HG02759 (cell line): ENCODE data around the gene ABHD16B.
A peak's percentile ranks its signal among the peaks of the same experiment; 100 is the strongest.
"Not testable (repeated sequence)": the region's sequence is repeated elsewhere in the genome, so short reads cannot be mapped to it uniquely, and the experiment has no call there.

Experiments used
- ATAC-seq: cut with Tn5 transposase; IDR thresholded peaks from one replicate; pipeline ENCODE4 v1.9.1; 2021; ENCODE audit warnings: mild to moderate bottlenecking, moderate library complexity; ENCODE audit not compliant: unreplicated experiment

ABHD16B gene

GRCh38 chr20:63854069-63854765 lies 7.1 kb upstream of the ABHD16B start:
- ATAC-seq = no peak

- no peak for ATAC-seq
Measured at GRCh38 chr20:63854766-63855362, 6.4 kb upstream of the ABHD16B start.

- no peak for ATAC-seq
Measured at GRCh38 chr20:63855363-63856097, 5.8 kb upstream of the ABHD16B start.

- no peak for ATAC-seq
Measured at GRCh38 chr20:63856098-63856511, 5.2 kb upstream of the ABHD16B start.

- ATAC-seq = no peak
Measured at GRCh38 chr20:63857764-63858392, 3.4 kb upstream of the ABHD16B start.

GRCh38 chr20:63858393-63859165 lies 2.7 kb upstream of the ABHD16B start:
- no peak for ATAC-seq

DNA sequence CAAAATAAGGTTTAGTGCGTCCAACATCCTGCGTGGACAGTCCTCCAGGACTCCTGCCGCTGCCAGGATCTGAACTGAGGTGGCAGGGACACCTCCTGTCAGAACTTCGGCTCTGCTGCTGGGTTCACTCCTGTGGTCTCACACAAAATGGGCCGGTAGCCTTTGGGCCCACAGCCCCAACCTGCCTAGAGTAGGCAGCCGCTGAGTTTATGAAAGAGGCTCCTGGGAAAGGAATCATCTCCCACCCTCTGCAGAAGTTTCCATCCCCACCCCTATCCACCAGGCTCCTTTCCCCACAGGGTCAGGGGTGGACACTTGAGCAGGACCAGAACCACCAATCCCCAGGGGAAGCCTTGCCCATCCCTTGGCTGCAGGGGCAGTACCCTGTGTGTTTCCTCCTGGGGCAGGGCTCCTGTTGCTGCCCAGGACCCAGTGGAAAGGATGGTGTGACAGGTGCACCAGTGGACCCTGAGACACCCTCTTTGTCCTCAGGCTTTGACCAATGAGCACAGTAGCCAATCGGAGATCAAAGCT lies 2.1 kb upstream of the ABHD16B start:
- no peak for ATAC-seq

DNA sequence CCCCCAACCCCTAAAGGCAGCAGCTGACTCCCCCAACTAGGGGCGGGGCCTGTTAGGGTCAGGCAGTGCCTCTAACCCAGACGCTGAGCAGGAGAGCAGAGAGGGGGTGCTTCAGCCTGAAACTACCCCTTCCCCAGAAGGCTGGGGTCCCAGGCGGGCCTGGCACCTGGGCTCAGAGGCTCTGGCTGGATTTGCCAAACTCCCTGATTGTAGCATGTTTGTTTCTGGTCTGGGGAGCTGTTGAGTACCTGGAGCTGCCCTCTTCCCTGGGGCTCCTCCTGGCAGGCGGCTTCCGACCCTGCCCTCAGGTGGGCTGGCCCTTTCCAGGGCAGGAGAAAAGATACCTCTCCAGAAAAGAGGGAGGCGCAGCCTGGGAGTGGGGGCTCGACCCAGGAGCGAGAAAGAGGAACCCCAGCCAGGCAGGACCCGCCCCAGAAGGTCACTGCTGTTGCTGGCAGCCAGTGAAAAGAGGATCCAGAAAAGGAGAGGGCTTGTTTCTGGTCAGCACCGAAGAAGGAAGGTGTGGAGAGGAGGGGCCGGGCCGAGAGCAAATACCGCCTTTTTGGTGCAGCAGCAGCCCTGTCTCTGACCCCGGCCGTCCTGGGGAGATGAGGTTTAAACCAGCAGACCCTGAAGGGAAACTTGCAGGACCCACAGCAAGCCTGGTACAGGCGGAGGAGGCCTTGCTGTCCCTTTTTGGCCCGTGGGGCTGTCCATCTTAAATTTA lies 810 bp upstream of the ABHD16B start:
- no peak for ATAC-seq

DNA sequence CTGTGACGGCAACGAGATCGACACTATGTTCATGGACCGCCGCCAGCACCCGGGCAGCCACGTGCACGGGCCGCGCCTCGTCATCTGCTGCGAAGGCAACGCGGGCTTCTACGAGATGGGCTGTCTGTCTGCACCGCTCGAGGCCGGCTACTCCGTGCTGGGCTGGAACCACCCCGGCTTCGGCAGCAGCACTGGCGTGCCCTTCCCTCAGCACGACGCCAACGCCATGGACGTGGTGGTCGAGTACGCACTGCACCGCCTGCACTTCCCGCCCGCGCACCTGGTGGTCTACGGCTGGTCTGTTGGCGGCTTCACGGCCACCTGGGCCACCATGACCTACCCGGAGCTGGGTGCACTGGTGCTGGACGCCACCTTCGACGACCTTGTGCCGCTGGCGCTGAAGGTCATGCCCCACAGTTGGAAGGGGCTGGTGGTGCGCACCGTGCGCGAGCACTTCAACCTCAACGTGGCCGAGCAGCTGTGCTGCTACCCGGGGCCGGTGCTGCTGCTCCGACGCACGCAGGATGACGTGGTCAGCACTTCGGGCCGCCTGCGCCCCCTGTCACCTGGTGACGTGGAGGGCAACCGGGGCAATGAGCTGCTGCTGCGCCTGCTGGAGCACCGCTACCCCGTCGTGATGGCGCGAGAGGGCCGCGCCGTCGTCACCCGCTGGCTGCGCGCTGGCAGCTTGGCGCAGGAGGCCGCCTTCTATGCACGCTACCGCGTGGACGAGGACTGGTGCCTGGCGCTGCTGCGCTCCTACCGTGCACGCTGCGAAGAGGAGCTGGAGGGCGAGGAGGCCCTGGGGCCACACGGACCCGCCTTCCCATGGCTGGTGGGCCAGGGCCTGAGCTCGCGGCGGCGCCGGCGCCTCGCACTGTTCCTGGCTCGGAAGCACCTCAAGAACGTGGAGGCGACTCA lies 943 bp downstream of the ABHD16B start:
- no peak for ATAC-seq

GRCh38 chr20:63863021-63863797 lies 1.9 kb downstream of the ABHD16B start:
- ATAC-seq = no peak

DNA sequence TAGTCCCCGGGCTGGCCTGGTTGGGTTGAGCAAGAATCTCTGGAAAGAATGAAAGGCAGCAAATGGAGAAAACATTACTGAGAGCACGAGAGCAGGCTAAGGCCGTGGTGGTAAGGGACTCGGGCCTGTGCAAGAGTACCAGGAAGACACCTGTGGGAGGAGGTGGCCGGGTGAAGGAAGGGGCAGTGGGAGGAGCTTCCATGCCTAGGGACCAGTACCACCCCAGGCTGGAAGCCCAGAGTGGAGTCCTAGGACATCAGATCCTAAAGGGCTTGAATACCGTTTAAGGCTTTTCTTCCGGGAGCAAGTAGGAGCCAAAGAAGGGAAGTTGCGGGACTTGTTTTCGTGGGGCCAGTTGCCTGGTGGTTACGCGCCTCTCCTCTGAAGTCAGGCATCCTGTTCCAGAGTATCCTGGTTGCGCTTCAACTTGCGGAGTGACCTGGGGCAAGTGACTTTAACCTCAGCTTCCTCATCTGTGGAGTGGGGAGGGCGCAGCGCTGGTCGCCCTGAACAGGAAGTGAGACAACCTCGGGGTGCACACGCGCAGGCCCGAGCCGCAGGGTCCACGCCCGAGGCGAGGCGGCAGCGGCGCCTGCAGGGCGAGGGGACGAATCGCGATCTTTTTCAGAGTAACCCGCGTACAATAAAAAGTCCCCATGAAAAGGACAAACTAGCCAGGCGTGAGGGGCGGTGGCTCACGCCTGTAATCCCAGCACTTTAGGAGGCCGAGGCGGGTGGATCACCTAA lies 2.7 kb downstream of the ABHD16B start:
- peak; percentile 64 for ATAC-seq

DNA sequence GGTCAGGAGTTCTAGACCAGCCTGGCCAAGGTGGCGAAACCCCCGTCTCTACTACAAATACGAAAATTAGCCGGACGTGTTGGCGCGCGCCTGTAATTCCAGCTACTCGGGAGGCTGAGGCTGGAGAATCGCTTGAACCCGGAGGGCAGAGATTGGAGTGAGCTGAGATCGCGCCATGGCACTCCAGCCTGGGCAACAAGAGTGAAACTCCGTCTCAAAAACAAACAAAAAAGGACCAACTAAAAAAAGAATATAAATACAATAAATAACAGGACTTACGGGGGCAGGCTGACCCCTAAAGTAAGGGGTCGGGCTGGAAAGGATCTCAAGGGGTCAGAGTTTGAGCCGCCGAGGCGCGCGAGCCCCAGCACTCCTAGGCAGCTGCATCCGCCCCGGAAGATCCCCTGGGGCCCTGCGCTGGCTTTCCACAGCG lies 3.3 kb downstream of the ABHD16B start:
- no peak for ATAC-seq

GRCh38 chr20:63864978-63865640 lies 3.8 kb downstream of the ABHD16B start, which contains the start of gene TPD52L2:
TSS of gene TPD52L2 (plus strand) at chr20:63865270. CDS start at chr20:63865366, 96 bp downstream.
- peak; percentile 78 for ATAC-seq

DNA sequence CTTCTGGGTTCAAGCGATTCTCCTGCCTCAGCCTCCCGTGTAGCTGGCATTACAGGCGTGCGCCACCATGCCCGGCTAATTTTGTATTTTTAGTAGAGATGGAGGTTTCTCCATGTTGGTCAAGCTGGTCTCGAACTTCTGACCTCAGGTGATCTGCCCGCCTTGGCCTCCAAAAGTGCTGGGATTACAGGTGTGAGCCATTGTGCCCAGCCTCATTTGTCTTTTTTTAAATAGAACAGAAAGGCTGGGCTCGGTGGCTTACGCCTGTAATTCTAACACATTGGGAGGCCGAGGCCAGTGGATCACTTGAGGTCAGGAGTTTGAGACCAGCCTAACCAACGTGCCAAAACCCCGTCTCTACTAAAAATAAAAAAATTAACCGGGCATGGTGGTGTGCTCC lies 5.7 kb downstream of the ABHD16B start:
- not testable (repeated sequence) for ATAC-seq

DNA sequence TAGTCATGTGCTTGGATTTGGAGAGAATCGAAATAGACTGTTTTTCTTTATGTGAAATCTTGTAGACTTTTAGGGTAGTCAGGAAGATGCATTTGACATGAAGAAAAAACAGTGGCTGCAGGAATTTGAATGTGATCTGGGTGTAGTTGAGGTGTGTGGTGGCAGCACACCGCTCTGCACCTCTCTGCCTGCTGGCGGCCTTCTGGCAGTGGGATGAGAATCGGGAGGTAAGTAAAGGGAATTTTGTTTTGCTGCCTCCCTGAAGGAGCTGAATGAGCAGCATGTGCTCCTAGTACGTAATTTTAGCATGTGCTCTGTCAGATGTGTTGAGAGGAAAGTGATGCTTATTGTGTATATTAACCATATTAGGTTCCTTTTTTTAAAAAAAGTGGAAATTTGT lies 7.0 kb downstream of the ABHD16B start:
- ATAC-seq = no peak

DNA sequence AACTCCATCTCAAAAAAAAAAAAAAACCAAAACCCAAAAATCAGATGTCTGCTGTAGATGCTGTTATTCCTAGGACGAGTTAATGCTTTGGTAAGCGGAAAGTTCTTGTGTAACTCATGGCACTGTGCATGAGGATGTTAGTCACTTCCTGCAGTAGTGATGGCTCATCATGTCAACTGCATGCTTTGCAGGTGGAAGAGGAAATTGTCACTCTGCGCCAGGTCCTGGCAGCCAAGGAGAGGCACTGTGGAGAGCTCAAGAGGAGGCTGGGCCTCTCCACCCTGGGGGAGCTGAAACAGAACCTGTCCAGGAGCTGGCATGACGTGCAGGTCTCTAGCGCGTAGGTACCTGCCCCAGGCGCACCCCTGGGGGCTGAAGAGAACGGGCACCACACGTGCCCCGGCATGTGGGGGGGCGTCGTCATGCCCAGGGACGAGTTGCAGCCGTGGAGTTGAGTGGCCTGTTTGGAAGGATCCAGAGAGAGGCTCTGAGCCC lies 12.2 kb downstream of the ABHD16B start:
- ATAC-seq = no peak
